ENCODE data around the gene STAT2. TPM values are rescaled to one million over a fixed set of nuclear protein-coding genes. Genes with fewer than 3 reads are reported as not detected.

The STAT2 gene
- total RNA-seq, 6 donors from 2014 or later: 96.1 to 553 (median 178) TPM

- no peak overlapping the region for H3K27ac ChIP-seq
- TF ChIP-seq POLR2AphosphoS5 (IDR thresholded peaks at IDR 0.05) (no peak), POLR2A (IDR thresholded peaks at IDR 0.05) (no peak), EP300 (IDR thresholded peaks at IDR 0.05) (no peak)
- TF ChIP-seq, protein P1, sequence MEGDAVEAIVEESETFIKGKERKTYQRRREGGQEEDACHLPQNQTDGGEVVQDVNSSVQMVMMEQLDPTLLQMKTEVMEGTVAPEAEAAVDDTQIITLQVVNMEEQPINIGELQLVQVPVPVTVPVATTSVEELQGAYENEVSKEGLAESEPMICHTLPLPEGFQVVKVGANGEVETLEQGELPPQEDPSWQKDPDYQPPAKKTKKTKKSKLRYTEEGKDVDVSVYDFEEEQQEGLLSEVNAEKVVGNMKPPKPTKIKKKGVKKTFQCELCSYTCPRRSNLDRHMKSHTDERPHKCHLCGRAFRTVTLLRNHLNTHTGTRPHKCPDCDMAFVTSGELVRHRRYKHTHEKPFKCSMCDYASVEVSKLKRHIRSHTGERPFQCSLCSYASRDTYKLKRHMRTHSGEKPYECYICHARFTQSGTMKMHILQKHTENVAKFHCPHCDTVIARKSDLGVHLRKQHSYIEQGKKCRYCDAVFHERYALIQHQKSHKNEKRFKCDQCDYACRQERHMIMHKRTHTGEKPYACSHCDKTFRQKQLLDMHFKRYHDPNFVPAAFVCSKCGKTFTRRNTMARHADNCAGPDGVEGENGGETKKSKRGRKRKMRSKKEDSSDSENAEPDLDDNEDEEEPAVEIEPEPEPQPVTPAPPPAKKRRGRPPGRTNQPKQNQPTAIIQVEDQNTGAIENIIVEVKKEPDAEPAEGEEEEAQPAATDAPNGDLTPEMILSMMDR (IDR thresholded peaks at IDR 0.05): no peak
- no peaks in the 10 kb centered on the region for H3K9me3 ChIP-seq
- no peak for ATAC-seq (ENCODE audit: low FRiP score in 2 of 2)
- peaks cover 4 to 56% (median 26%) of the 10 kb centered on the region in 4 donors for H3K36me3 ChIP-seq
- no peak for DNase-seq
- no peaks in the 10 kb centered on the region for H3K27me3 ChIP-seq
- WGBS, 2 donors: 92 to 99% methylated on average over 3 of the region's 3 CpGs
- H3K4me1 ChIP-seq: peaks cover 13 to 19% (median 14%) of the 10 kb centered on the region in 4 donors
- no peak overlapping the region for H3K4me3 ChIP-seq
Measured at GRCh38 chr12:56317675-56318074, 42.2 kb downstream of the STAT2 start.

- ATAC-seq (ENCODE audit: low FRiP score in 2 of 2) (peak; percentile 98), DNase-seq (peak; percentile 93 to 98)
- no peaks in the 10 kb centered on the region for H3K27me3 ChIP-seq
- peak within 1 kb of the TSS; percentile 84 to 92 (median 86) for H3K4me3 ChIP-seq
- H3K27ac ChIP-seq: peak within 1 kb of the TSS; percentile 91 to 94 (median 93)
- TF ChIP-seq EP300 (IDR thresholded peaks at IDR 0.05) (no peak), POLR2AphosphoS5 (IDR thresholded peaks at IDR 0.05) (peak; percentile 76 to 80), POLR2A (IDR thresholded peaks at IDR 0.05) (peak in 3 of 4 donors; percentile 63 to 84 (median 76))
- TF ChIP-seq, protein P1 (IDR thresholded peaks at IDR 0.05): peak in 4 of 6 experiments; percentile 25 to 57 (median 44)
- 0% methylated on average over 19 to 55 of the region's 62 CpGs for WGBS, 2 donors
- peaks cover 13 to 19% (median 14%) of the 10 kb centered on the region in 4 donors for H3K4me1 ChIP-seq
- peaks cover 4 to 57% (median 22%) of the 10 kb centered on the region in 4 donors for H3K36me3 ChIP-seq
- H3K9me3 ChIP-seq: no peaks in the 10 kb centered on the region
Measured at GRCh38 chr12:56315622-56316473, 44.1 kb downstream of the STAT2 start, which contains the start of gene CNPY2. CNPY2 (minus strand) TSS chr12:56315988; CDS start chr12:56315217, 771 bp downstream.

- peak in 1 of 2 donors; percentile 2 for ATAC-seq (ENCODE audit: low FRiP score in 2 of 2)
- Histone ChIP-seq H3K27me3 (no peaks in the 10 kb centered on the region), H3K4me3 (peak overlapping the region; percentile 84 to 92 (median 86)), H3K27ac (peak overlapping the region; percentile 91 to 94 (median 93)), H3K4me1 (peaks cover 13 to 19% (median 14%) of the 10 kb centered on the region in 4 donors), H3K36me3 (peaks cover 4 to 60% (median 21%) of the 10 kb centered on the region in 4 donors), H3K9me3 (no peaks in the 10 kb centered on the region)
- TF ChIP-seq EP300 (IDR thresholded peaks at IDR 0.05): no peak
- TF ChIP-seq POLR2A (IDR thresholded peaks at IDR 0.05): no peak
- TF ChIP-seq, protein P1 (IDR thresholded peaks at IDR 0.05): no peak
- no peak for TF ChIP-seq POLR2AphosphoS5 (IDR thresholded peaks at IDR 0.05)
- 2 to 11% methylated on average over 1 to 11 of the region's 11 CpGs for WGBS, 2 donors
- peak in 1 of 2 donors; percentile 31 for DNase-seq
Measured at GRCh38 chr12:56315249-56315621, 44.7 kb downstream of the STAT2 start.

DNA sequence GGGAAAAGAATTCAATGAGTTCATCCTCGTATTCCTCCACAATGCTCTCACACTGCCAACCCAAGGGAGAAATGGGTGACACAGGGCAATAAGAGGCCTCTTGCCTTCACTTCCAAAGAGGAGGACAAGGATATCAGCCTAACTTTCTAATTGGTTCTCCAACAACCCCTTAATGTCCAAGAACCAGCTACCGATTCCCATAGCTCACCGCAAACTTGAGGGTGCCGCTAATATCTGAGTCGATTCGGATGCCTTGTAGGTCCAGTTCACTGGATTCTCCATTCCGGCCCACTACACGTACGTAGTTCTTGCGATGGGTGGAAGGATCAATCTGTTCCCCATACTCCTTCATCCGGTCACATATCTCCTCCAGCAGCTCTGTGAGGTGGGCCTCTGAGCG, 48.9 kb downstream of the STAT2 start:
- WGBS, 2 donors: 96 to 97% methylated on average over 12 of the region's 12 CpGs
- peaks cover 0 to 66% (median 28%) of the 10 kb centered on the region in 4 donors for H3K36me3 ChIP-seq
- no peaks in the 10 kb centered on the region for H3K27me3 ChIP-seq
- H3K4me3 ChIP-seq: no peak overlapping the region
- no peak for DNase-seq
- TF ChIP-seq POLR2AphosphoS5 (IDR thresholded peaks at IDR 0.05) (no peak), EP300 (IDR thresholded peaks at IDR 0.05) (no peak), POLR2A (IDR thresholded peaks at IDR 0.05) (no peak)
- H3K9me3 ChIP-seq: no peaks in the 10 kb centered on the region
- H3K27ac ChIP-seq: no peak overlapping the region
- no peak for ATAC-seq (ENCODE audit: low FRiP score in 2 of 2)
- peaks cover 8 to 11% (median 9%) of the 10 kb centered on the region in 4 donors for H3K4me1 ChIP-seq

- Histone ChIP-seq H3K36me3 (peaks cover 0 to 61% (median 26%) of the 10 kb centered on the region in 4 donors), H3K27ac (no peak overlapping the region), H3K4me1 (no peaks in the 10 kb centered on the region), H3K9me3 (no peaks in the 10 kb centered on the region), H3K4me3 (no peak overlapping the region), H3K27me3 (no peaks in the 10 kb centered on the region)
- no peak for DNase-seq
- WGBS, 2 donors: 87 to 92% methylated on average over 3 of the region's 3 CpGs
- TF ChIP-seq, protein P1 (IDR thresholded peaks at IDR 0.05): no peak
- TF ChIP-seq EP300 (IDR thresholded peaks at IDR 0.05) (no peak), POLR2A (IDR thresholded peaks at IDR 0.05) (no peak), POLR2AphosphoS5 (IDR thresholded peaks at IDR 0.05) (no peak)
- no peak for ATAC-seq (ENCODE audit: low FRiP score in 2 of 2)
Measured at GRCh38 chr12:56308714-56309113, 51.2 kb downstream of the STAT2 start.
